SH-SY5Y (cell line): ENCODE data around the gene MECR.

ENCODE experiments used
- GATA2 ChIP-seq: IDR thresholded peaks from 2 replicates; pipeline ENCODE4 v1.6.1; 2011; ENCODE audit warnings: mild to moderate bottlenecking, low read depth, low read length
- GATA3 ChIP-seq: IDR thresholded peaks from 2 replicates; pipeline ENCODE4 v1.6.1; 2011; ENCODE audit warnings: low read depth, mild to moderate bottlenecking, low read length, moderate library complexity

DNA sequence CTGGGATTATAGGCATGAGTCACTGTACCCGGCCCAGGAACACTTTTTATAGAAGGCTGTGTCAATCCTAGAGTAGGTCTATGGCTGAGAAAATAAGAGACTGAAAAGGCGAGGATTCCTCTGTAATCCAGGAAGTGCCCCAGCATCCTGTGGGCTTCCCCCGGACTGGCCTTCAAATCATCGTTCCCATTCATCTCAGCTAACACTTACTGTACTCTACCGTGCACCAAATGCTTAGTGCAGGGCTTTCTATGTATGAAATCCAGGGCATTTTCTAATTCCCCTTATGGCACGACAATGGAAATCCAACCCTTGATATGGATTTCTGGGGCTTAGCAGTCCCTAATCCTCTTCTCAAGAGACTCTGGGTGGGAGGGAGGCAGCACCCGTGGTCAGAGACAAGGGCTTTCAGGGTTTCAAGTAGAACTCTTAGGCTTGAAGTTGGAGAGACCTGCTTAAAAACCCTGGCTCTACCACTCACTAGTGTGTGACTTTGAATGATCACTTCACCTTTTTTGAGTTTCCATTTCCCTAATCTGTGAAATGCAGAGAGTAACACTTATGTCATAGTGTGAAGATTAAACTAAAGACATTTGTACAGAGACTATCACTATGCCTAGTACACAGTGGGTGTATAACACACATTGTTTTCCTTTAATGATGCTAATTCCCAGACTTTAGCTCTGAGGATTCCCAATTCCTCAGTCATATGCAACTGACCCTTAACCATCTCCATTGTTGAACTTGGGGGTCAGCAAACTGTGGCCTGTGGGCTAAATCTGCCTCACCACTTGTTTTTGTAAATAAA is 20.3 kb downstream of the MECR start:
- no peak for TF ChIP-seq GATA2
- TF ChIP-seq GATA3 = no peak
